ENCODE measurements around the gene CCDC197. TPM values are rescaled to one million over a fixed set of nuclear protein-coding genes. Genes with fewer than 3 reads are reported as not detected.

The CCDC197 gene
- total RNA-seq = under 1 TPM; 0.44 to 0.69 TPM

DNA sequence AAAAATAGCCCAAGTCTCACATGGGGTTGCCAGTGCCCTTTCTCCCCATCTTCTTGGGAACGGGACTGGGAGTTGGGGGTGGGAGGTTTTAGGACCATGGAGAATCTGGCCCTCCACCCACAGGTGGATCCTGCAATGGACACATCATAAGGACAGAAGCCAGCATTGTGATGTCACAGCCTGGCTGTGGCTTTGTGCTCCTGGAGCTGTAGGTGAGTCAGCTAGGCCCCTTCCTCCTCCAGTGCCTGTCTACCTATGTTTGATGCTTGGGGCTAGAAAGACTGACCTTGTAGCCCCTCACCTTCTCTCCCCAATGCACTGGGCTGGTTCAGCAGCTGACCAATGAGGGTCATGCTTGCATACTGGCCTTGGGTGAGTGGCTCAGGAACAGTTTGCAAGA, at the start of gene CCDC197:
Gene CCDC197, plus strand, starts transcription at position 220 of the 400 bp plus-strand sequence. CDS start 831 bp downstream, outside the sequence.
- DNase-seq = peak; percentile 62
- Mint-ChIP-seq H3K36me3 (no peaks in the 10 kb centered on the region), H3K4me3 (no peak within 1 kb of the TSS), H3K4me1 (ENCODE audit: low read depth) (peaks cover 43% of the 10 kb centered on the region), H3K27ac (peak within 1 kb of the TSS; percentile 33), H3K9me3 (no peaks in the 10 kb centered on the region), H3K27me3 (no peaks in the 10 kb centered on the region)
- ChIA-PET CTCF (interaction anchor here (1.1 to 7.7 kb wide), 8 partner anchors 12 to 184 kb away, joined by 3 to 309 read pairs (median 4); no protein-coding TSS in a partner anchor), POLR2A (interaction anchor here (1.2 to 3.5 kb wide), 5 partner anchors 19 to 58 kb away, joined by 3 to 12 read pairs (median 5); partner anchors contain the start of gene ASB2)
- intact Hi-C loops (cut with micrococcal nuclease) = no loop called here

DNA sequence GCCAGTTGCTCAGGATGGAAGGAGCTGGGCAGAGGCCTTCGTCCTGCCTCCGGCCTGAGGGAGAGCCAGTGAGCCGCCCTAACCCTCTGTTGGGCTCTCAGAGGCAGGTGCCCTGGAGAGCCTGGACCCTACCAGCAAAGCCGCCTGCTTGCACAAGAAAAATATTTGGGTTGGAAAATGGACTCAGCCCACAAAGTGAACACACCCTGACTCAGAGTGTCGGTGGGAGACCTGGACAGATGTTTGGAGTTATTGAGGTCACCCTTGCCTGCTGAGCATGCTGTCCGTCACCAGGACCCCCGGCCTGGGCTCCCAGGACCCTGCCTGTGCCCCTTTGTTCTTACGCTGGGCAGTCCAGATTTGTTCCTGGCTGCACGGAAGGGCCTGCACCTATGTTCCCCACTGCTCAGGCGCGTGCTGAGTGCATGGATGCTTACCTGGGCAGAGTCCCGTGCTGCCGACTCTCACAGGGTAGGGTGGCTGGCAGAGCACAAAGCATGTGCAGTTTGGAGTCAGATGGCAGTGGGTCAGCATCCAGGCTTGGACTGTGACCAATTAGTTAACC, 47.5 kb upstream of the CCDC197 start:
- CTCF ChIA-PET = interaction anchor here (2.6 to 19.1 kb wide), 2 partner anchors 10 to 51 kb away, joined by 15 to 318 read pairs; no protein-coding TSS in a partner anchor
- DNase-seq = no peak
- Mint-ChIP-seq H3K36me3 (peaks cover 44% of the 10 kb centered on the region), H3K4me3 (no peak overlapping the region), H3K27me3 (no peaks in the 10 kb centered on the region), H3K4me1 (ENCODE audit: low read depth) (peaks cover 43% of the 10 kb centered on the region), H3K9me3 (no peaks in the 10 kb centered on the region), H3K27ac (no peak overlapping the region)
- intact Hi-C loops (cut with micrococcal nuclease) = loop anchor here (10.0 kb wide), 1 partner anchor 745 kb away; the partner anchor contains the start of genes GON7 and UBR7
- POLR2A ChIA-PET = interaction anchor here (0.7 kb wide), 1 partner anchor 9 kb away, joined by 3 read pairs; no protein-coding TSS in a partner anchor

DNA sequence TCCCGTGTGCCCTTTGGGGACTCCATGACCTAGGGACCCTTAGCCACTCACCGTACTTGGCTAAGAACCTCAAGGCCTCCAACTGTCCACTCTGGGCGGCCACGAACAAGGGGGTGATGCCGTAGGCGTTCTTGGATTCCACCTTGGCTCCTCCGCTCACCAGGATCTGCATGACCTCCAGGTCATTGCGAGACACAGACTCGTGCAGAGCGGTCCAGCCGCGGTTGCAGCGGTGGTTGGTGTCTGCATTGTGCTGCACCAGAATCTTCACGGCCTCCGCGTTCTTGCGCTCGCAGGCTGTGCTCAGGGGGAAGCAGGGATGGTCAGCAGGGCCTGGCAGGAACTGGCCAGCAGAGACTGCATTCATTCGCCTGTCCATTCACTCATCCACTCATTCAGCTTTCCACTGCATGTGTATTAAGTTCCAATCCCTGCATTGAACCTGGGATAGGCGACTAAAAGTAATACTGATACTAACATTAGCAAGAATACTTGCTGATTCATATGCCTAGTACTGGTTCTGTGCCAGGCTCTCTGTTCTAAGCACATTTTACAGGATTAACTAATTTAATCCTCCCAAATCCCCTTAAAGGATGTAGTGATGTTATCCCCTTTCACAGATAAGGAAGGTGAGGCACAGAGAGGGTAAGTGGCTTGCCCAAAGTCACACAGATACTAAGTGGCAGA, 46.0 kb upstream of the CCDC197 start:
- peaks cover 48% of the 10 kb centered on the region for H3K36me3 Mint-ChIP-seq
- peaks cover 56% of the 10 kb centered on the region for H3K4me1 Mint-ChIP-seq (ENCODE audit: low read depth)
- H3K4me3 Mint-ChIP-seq = no peak overlapping the region
- intact Hi-C loops (cut with micrococcal nuclease) = loop anchor here (10.0 kb wide), 1 partner anchor 746 kb away; the partner anchor contains the start of genes GON7 and UBR7
- ChIA-PET POLR2A (interaction anchor here (1.0 to 15.8 kb wide), 4 partner anchors 10 to 50 kb away, joined by 3 to 447 read pairs (median 6); partner anchors contain the start of gene ASB2), CTCF (interaction anchor here (1.0 to 19.1 kb wide), 7 partner anchors 11 to 77 kb away, joined by 3 to 318 read pairs (median 5); no protein-coding TSS in a partner anchor)
- no peak for DNase-seq
- no peaks in the 10 kb centered on the region for H3K27me3 Mint-ChIP-seq
- peak overlapping the region; percentile 56 for H3K27ac Mint-ChIP-seq
- H3K9me3 Mint-ChIP-seq = no peaks in the 10 kb centered on the region

DNA sequence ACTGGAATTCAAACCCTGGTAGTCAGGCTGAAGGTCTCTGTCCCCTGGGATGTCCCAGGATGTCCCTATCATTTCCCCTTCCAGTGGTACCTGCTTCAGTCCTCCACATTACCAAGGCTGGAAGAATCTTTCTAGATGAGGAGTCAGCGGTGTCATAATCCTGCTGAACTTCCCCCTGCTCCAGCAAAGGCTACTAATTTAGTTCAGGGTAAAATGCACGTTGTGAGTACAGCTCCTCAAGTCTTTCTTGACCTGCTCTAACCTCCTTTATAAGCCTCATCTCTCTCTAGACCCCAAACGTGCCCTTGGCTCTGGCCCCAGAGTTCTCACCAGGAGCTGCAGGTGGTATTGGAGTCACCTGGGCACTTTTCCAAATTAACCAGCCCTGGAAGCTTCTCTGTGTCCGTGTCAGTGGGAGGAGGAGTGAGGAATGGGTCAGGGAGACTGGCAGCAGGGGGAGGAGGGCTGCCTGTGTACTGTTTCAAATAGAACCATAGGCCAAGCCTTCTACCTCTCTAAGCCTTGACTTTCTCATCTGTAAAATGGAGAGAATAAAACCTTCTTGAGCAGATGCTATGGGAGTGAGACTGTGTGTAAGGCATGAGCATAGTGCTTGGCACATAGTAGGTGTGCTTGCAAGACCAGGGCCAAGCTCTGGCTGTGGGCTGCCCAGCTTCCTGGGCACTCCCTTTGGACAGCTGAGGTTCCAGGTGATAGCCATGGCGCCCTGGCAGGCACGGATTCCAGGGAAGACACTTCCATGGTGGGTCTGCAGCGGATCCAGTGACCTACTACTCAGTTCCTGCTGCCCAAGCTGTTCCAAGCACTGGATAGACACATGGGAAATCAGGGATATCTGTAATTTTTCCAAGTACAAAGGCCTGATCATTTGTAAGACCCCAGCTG, 45.2 kb upstream of the CCDC197 start:
- H3K4me1 Mint-ChIP-seq (ENCODE audit: low read depth) = peaks cover 64% of the 10 kb centered on the region
- H3K27me3 Mint-ChIP-seq = no peaks in the 10 kb centered on the region
- H3K9me3 Mint-ChIP-seq = no peaks in the 10 kb centered on the region
- ChIA-PET CTCF (interaction anchor here (0.9 to 19.1 kb wide), 10 partner anchors 12 to 177 kb away, joined by 3 to 318 read pairs (median 4); no protein-coding TSS in a partner anchor), POLR2A (interaction anchor here (1.0 to 15.8 kb wide), 5 partner anchors 9 to 49 kb away, joined by 3 to 447 read pairs (median 6); partner anchors contain the start of gene ASB2)
- H3K27ac Mint-ChIP-seq = peak overlapping the region; percentile 56
- H3K36me3 Mint-ChIP-seq = peaks cover 49% of the 10 kb centered on the region
- intact Hi-C loops (cut with micrococcal nuclease) = loop anchor here (10.0 kb wide), 1 partner anchor 747 kb away; the partner anchor contains the start of genes GON7 and UBR7
- peak overlapping the region; percentile 83 for H3K4me3 Mint-ChIP-seq
- no peak for DNase-seq

DNA sequence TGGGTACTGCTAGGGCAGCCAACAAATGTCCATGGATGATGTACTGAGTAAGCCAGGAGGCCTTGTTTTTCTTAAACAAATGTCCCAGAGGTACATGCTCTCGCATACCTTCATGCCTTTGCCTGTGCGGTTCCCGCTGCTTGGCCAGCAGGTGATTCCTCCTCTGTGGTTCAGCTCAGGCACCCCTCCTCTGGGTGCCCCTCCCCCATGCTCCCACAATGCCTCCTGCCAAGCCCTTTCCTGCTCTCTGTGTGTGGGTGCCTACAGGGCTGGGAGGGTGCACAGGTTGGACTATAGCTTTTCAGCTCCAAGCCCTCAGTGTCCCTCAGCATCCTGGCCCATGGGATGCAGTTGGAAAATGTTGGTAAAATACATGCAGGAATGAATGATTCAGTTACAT, 44.3 kb upstream of the CCDC197 start:
- CTCF ChIA-PET = interaction anchor here (0.7 to 19.1 kb wide), 11 partner anchors 10 to 176 kb away, joined by 3 to 318 read pairs (median 4); no protein-coding TSS in a partner anchor
- peak overlapping the region; percentile 70 for H3K27ac Mint-ChIP-seq
- no peaks in the 10 kb centered on the region for H3K27me3 Mint-ChIP-seq
- H3K9me3 Mint-ChIP-seq = no peaks in the 10 kb centered on the region
- H3K4me3 Mint-ChIP-seq = peak overlapping the region; percentile 83
- no peak for DNase-seq
- POLR2A ChIA-PET = interaction anchor here (1.3 to 15.8 kb wide), 3 partner anchors 10 to 47 kb away, joined by 5 to 447 read pairs (median 6); partner anchors contain the start of gene ASB2
- H3K36me3 Mint-ChIP-seq = peaks cover 54% of the 10 kb centered on the region
- peaks cover 74% of the 10 kb centered on the region for H3K4me1 Mint-ChIP-seq (ENCODE audit: low read depth)
- intact Hi-C loops (cut with micrococcal nuclease) = loop anchor here (10.0 kb wide), 1 partner anchor 748 kb away; the partner anchor contains the start of genes GON7 and UBR7

GRCh38 chr14:93953263-93953662, 43.8 kb upstream of the CCDC197 start:
- intact Hi-C loops (cut with micrococcal nuclease) = loop anchor here (10.0 kb wide), 1 partner anchor 748 kb away; the partner anchor contains the start of genes GON7 and UBR7
- ChIA-PET POLR2A (interaction anchor here (1.3 to 15.8 kb wide), 3 partner anchors 10 to 47 kb away, joined by 5 to 447 read pairs (median 6); partner anchors contain the start of gene ASB2), CTCF (interaction anchor here (0.6 to 19.1 kb wide), 11 partner anchors 9 to 83 kb away, joined by 3 to 318 read pairs (median 3); no protein-coding TSS in a partner anchor)
- H3K27me3 Mint-ChIP-seq = no peaks in the 10 kb centered on the region
- H3K36me3 Mint-ChIP-seq = peaks cover 56% of the 10 kb centered on the region
- H3K4me1 Mint-ChIP-seq (ENCODE audit: low read depth) = peaks cover 78% of the 10 kb centered on the region
- H3K9me3 Mint-ChIP-seq = no peaks in the 10 kb centered on the region
- peak overlapping the region; percentile 70 for H3K27ac Mint-ChIP-seq
- no peak for DNase-seq
- peak overlapping the region; percentile 83 for H3K4me3 Mint-ChIP-seq

DNA sequence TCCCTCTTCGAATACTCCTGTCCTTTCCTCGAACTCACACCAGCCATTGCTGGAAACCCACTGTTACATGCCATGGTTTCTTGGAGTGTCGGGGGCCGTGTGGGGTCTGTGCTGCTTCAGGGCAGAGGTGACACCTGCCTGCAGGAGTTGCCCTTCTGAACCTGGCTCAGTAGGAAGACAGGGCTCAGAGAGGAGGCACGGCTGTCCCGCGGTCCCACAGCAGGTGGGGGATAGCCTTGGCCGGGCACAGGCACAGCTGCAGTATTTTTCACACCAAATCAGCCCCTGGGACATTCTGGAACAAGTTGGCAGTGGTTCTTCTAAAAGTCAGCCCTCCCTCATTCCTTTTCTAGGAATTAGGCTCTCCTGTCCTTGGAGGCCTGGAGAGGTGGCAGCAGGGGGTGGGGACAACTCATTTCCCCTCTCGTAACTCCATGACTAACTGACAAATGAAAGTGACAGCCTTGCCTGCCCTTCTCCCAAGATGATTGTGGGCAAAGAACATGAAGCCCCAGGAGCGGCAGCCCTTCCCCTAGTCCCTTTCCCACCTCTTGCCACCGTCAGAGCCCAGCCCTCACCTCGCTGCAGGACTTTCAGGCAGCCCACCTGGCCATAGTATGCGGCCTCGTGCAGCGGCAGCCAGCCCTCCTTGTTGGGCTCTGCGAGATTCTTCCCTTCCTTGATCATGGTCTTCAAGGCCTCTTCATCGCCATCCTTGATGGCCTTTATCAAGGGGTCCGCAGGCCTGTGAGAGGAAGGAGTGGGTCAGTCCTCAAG, 43.2 kb upstream of the CCDC197 start:
- H3K36me3 Mint-ChIP-seq = peaks cover 56% of the 10 kb centered on the region
- DNase-seq = peak; percentile 61
- no peaks in the 10 kb centered on the region for H3K9me3 Mint-ChIP-seq
- ChIA-PET POLR2A (interaction anchor here (1.3 to 15.8 kb wide), 4 partner anchors 9 to 47 kb away, joined by 5 to 447 read pairs (median 6); partner anchors contain the start of gene ASB2), CTCF (interaction anchor here (0.6 to 19.1 kb wide), 8 partner anchors 9 to 75 kb away, joined by 3 to 318 read pairs (median 4); no protein-coding TSS in a partner anchor)
- peak overlapping the region; percentile 100 for H3K27ac Mint-ChIP-seq
- H3K27me3 Mint-ChIP-seq = no peaks in the 10 kb centered on the region
- intact Hi-C loops (cut with micrococcal nuclease) = loop anchor here (2.0 to 10.0 kb wide), 3 partner anchors 13 to 749 kb away; partner anchors contain the start of genes GON7 and UBR7
- H3K4me1 Mint-ChIP-seq (ENCODE audit: low read depth) = peaks cover 84% of the 10 kb centered on the region
- peak overlapping the region; percentile 83 for H3K4me3 Mint-ChIP-seq

- Mint-ChIP-seq H3K27ac (peak overlapping the region; percentile 100), H3K9me3 (no peaks in the 10 kb centered on the region), H3K36me3 (peaks cover 58% of the 10 kb centered on the region), H3K4me3 (peak overlapping the region; percentile 83), H3K27me3 (no peaks in the 10 kb centered on the region), H3K4me1 (ENCODE audit: low read depth) (peaks cover 89% of the 10 kb centered on the region)
- CTCF ChIA-PET = interaction anchor here (5.3 to 19.1 kb wide), 2 partner anchors 15 to 16 kb away, joined by 34 to 318 read pairs; no protein-coding TSS in a partner anchor
- no peak for DNase-seq
- POLR2A ChIA-PET = interaction anchor here (1.5 to 15.8 kb wide), 5 partner anchors 14 to 46 kb away, joined by 3 to 447 read pairs (median 6); partner anchors contain the start of gene ASB2
- intact Hi-C loops (cut with micrococcal nuclease) = loop anchor here (2.0 to 10.0 kb wide), 3 partner anchors 14 to 750 kb away; partner anchors contain the start of genes GON7 and UBR7
These were observed 42.6 kb upstream of the CCDC197 start for GRCh38 chr14:93954516-93954830.

GRCh38 chr14:93954900-93955849, 41.9 kb upstream of the CCDC197 start:
- H3K36me3 Mint-ChIP-seq = peaks cover 55% of the 10 kb centered on the region

More at GRCh38 chr14:93954900-93955849, 41.9 kb upstream of the CCDC197 start:
- ChIA-PET POLR2A (interaction anchor here (1.0 to 15.8 kb wide), 7 partner anchors 12 to 45 kb away, joined by 3 to 447 read pairs (median 6); partner anchors contain the start of gene ASB2), CTCF (interaction anchor here (0.8 to 19.1 kb wide), 7 partner anchors 15 to 181 kb away, joined by 3 to 318 read pairs (median 4); partner anchors contain the start of gene CCDC197)
- intact Hi-C loops (cut with micrococcal nuclease) = loop anchor here (1.0 to 10.0 kb wide), 4 partner anchors 8 to 750 kb away; partner anchors contain the start of genes GON7 and UBR7
- Mint-ChIP-seq H3K4me1 (ENCODE audit: low read depth) (peaks cover 96% of the 10 kb centered on the region), H3K27ac (peak overlapping the region; percentile 100), H3K9me3 (no peaks in the 10 kb centered on the region), H3K27me3 (no peaks in the 10 kb centered on the region), H3K4me3 (peak overlapping the region; percentile 83)
- peak; percentile 72 for DNase-seq

Measured in activated CD4-positive, alpha-beta memory T cell treated with anti-CD3 and anti-CD28 coated beads for 36 hours (primary cell).